T-helper 2 cell treated with Interferon-gamma antibody and Interleukin-4, amounts not matched to agents 5 μg/mL and 100 μg/mL, for 36 hours (primary cell): ENCODE results near the gene ASIC2.

Experiments
- DNase-seq: peaks from one replicate; pipeline ENCODE4 v3.0.0; 2021; ENCODE audit warnings: low spot score
- H3K27ac Mint-ChIP-seq: one replicate; pipeline ENCODE4 v1.8.0; 2021; ENCODE audit warnings: mild to moderate bottlenecking, mixed read lengths
- H3K27me3 Mint-ChIP-seq: one replicate; pipeline ENCODE4 v1.8.0; 2021; ENCODE audit warnings: low read depth, mixed read lengths
- H3K36me3 Mint-ChIP-seq: one replicate; pipeline ENCODE4 v1.8.0; 2021; ENCODE audit warnings: low read depth, mixed read lengths
- H3K4me1 Mint-ChIP-seq: one replicate; pipeline ENCODE4 v1.8.0; 2021; ENCODE audit warnings: low read depth, mixed read lengths
- H3K4me3 Mint-ChIP-seq: one replicate; pipeline ENCODE4 v1.8.0; 2022; ENCODE audit warnings: mild to moderate bottlenecking, moderate library complexity, mixed read lengths
- H3K9me3 Mint-ChIP-seq: one replicate; pipeline ENCODE4 v1.8.0; 2021; ENCODE audit warnings: mixed read lengths

ASIC2 gene

GRCh38 chr17:33220036-33220435 lies 73.1 kb downstream of the ASIC2 start:
- H3K4me3 Mint-ChIP-seq: no peak overlapping the region
- no peak for DNase-seq
- no peaks in the 10 kb centered on the region for H3K9me3 Mint-ChIP-seq
- H3K27ac Mint-ChIP-seq: no peak overlapping the region
- no peaks in the 10 kb centered on the region for H3K4me1 Mint-ChIP-seq
- H3K36me3 Mint-ChIP-seq: no peaks in the 10 kb centered on the region
- H3K27me3 Mint-ChIP-seq: no peaks in the 10 kb centered on the region

- Mint-ChIP-seq H3K4me3 (no peak overlapping the region), H3K36me3 (no peaks in the 10 kb centered on the region), H3K4me1 (no peaks in the 10 kb centered on the region), H3K9me3 (no peaks in the 10 kb centered on the region), H3K27me3 (no peaks in the 10 kb centered on the region), H3K27ac (no peak overlapping the region)
- no peak for DNase-seq
Measured at GRCh38 chr17:33218698-33219601, 74.1 kb downstream of the ASIC2 start.

GRCh38 chr17:33217891-33218290 lies 75.2 kb downstream of the ASIC2 start:
- Mint-ChIP-seq H3K4me3 (no peak overlapping the region), H3K4me1 (no peaks in the 10 kb centered on the region), H3K9me3 (no peaks in the 10 kb centered on the region), H3K36me3 (no peaks in the 10 kb centered on the region), H3K27ac (no peak overlapping the region), H3K27me3 (no peaks in the 10 kb centered on the region)
- DNase-seq: no peak

- DNase-seq: no peak
- Mint-ChIP-seq H3K4me3 (no peak overlapping the region), H3K36me3 (no peaks in the 10 kb centered on the region), H3K27ac (no peak overlapping the region), H3K27me3 (no peaks in the 10 kb centered on the region), H3K9me3 (no peaks in the 10 kb centered on the region), H3K4me1 (no peaks in the 10 kb centered on the region)
Measured at GRCh38 chr17:33214996-33215395, 78.1 kb downstream of the ASIC2 start.

- no peak for DNase-seq
- Mint-ChIP-seq H3K36me3 (no peaks in the 10 kb centered on the region), H3K4me3 (no peak overlapping the region), H3K27me3 (peaks cover 2% of the 10 kb centered on the region), H3K27ac (no peak overlapping the region), H3K9me3 (no peaks in the 10 kb centered on the region), H3K4me1 (no peaks in the 10 kb centered on the region)
Measured at GRCh38 chr17:33210285-33210684, 82.8 kb downstream of the ASIC2 start.

GRCh38 chr17:33209671-33210070 lies 83.4 kb downstream of the ASIC2 start:
- no peak overlapping the region for H3K4me3 Mint-ChIP-seq
- no peak for DNase-seq
- H3K27ac Mint-ChIP-seq: no peak overlapping the region
- H3K9me3 Mint-ChIP-seq: no peaks in the 10 kb centered on the region
- H3K27me3 Mint-ChIP-seq: peaks cover 2% of the 10 kb centered on the region
- H3K4me1 Mint-ChIP-seq: no peaks in the 10 kb centered on the region
- H3K36me3 Mint-ChIP-seq: no peaks in the 10 kb centered on the region

GRCh38 chr17:33207231-33207630 lies 85.9 kb downstream of the ASIC2 start:
- Mint-ChIP-seq H3K4me3 (no peak overlapping the region), H3K4me1 (no peaks in the 10 kb centered on the region), H3K9me3 (no peaks in the 10 kb centered on the region), H3K27me3 (peaks cover 2% of the 10 kb centered on the region), H3K27ac (no peak overlapping the region), H3K36me3 (no peaks in the 10 kb centered on the region)
- DNase-seq: no peak

GRCh38 chr17:33205552-33205951 lies 87.5 kb downstream of the ASIC2 start:
- Mint-ChIP-seq H3K4me3 (no peak overlapping the region), H3K27me3 (peaks cover 2% of the 10 kb centered on the region), H3K27ac (no peak overlapping the region), H3K4me1 (no peaks in the 10 kb centered on the region), H3K36me3 (no peaks in the 10 kb centered on the region), H3K9me3 (no peaks in the 10 kb centered on the region)
- no peak for DNase-seq

- Mint-ChIP-seq H3K27me3 (peaks cover 2% of the 10 kb centered on the region), H3K4me1 (no peaks in the 10 kb centered on the region), H3K27ac (no peak overlapping the region), H3K9me3 (no peaks in the 10 kb centered on the region), H3K4me3 (no peak overlapping the region), H3K36me3 (no peaks in the 10 kb centered on the region)
- DNase-seq: no peak
Measured at GRCh38 chr17:33204701-33205100, 88.4 kb downstream of the ASIC2 start.

- no peaks in the 10 kb centered on the region for H3K9me3 Mint-ChIP-seq
- no peaks in the 10 kb centered on the region for H3K4me1 Mint-ChIP-seq
- no peaks in the 10 kb centered on the region for H3K36me3 Mint-ChIP-seq
- H3K27ac Mint-ChIP-seq: no peak overlapping the region
- H3K4me3 Mint-ChIP-seq: no peak overlapping the region
- no peak for DNase-seq
- peaks cover 2% of the 10 kb centered on the region for H3K27me3 Mint-ChIP-seq
Measured at GRCh38 chr17:33204156-33204555, 88.9 kb downstream of the ASIC2 start.

- no peak overlapping the region for H3K27ac Mint-ChIP-seq
- DNase-seq: no peak
- peaks cover 2% of the 10 kb centered on the region for H3K27me3 Mint-ChIP-seq
- no peak overlapping the region for H3K4me3 Mint-ChIP-seq
- no peaks in the 10 kb centered on the region for H3K9me3 Mint-ChIP-seq
- H3K4me1 Mint-ChIP-seq: no peaks in the 10 kb centered on the region
- H3K36me3 Mint-ChIP-seq: no peaks in the 10 kb centered on the region
Measured at GRCh38 chr17:33202796-33203495, 90.1 kb downstream of the ASIC2 start.

GRCh38 chr17:33202021-33202420 lies 91.1 kb downstream of the ASIC2 start:
- no peak overlapping the region for H3K4me3 Mint-ChIP-seq
- H3K36me3 Mint-ChIP-seq: no peaks in the 10 kb centered on the region
- H3K9me3 Mint-ChIP-seq: no peaks in the 10 kb centered on the region
- peaks cover 2% of the 10 kb centered on the region for H3K27me3 Mint-ChIP-seq
- no peak overlapping the region for H3K27ac Mint-ChIP-seq
- H3K4me1 Mint-ChIP-seq: no peaks in the 10 kb centered on the region
- DNase-seq: no peak

- no peak overlapping the region for H3K27ac Mint-ChIP-seq
- H3K27me3 Mint-ChIP-seq: peaks cover 2% of the 10 kb centered on the region
- no peak for DNase-seq
- H3K4me3 Mint-ChIP-seq: no peak overlapping the region
- no peaks in the 10 kb centered on the region for H3K4me1 Mint-ChIP-seq
- no peaks in the 10 kb centered on the region for H3K9me3 Mint-ChIP-seq
- no peaks in the 10 kb centered on the region for H3K36me3 Mint-ChIP-seq
Measured at GRCh38 chr17:33201283-33201682, 91.8 kb downstream of the ASIC2 start.

- Mint-ChIP-seq H3K36me3 (no peaks in the 10 kb centered on the region), H3K4me3 (no peak overlapping the region), H3K4me1 (no peaks in the 10 kb centered on the region), H3K9me3 (no peaks in the 10 kb centered on the region), H3K27ac (no peak overlapping the region), H3K27me3 (peaks cover under 1% of the 10 kb centered on the region)
- no peak for DNase-seq
Measured at GRCh38 chr17:33200587-33200986, 92.5 kb downstream of the ASIC2 start.
